ENCODE measurements around the gene SNCB. TPM values are rescaled to one million over a fixed set of nuclear protein-coding genes. Genes with fewer than 3 reads are reported as not detected.

Gene SNCB
- total RNA-seq, 1 donor from 2014 or later, result 0.07 TPM

DNA sequence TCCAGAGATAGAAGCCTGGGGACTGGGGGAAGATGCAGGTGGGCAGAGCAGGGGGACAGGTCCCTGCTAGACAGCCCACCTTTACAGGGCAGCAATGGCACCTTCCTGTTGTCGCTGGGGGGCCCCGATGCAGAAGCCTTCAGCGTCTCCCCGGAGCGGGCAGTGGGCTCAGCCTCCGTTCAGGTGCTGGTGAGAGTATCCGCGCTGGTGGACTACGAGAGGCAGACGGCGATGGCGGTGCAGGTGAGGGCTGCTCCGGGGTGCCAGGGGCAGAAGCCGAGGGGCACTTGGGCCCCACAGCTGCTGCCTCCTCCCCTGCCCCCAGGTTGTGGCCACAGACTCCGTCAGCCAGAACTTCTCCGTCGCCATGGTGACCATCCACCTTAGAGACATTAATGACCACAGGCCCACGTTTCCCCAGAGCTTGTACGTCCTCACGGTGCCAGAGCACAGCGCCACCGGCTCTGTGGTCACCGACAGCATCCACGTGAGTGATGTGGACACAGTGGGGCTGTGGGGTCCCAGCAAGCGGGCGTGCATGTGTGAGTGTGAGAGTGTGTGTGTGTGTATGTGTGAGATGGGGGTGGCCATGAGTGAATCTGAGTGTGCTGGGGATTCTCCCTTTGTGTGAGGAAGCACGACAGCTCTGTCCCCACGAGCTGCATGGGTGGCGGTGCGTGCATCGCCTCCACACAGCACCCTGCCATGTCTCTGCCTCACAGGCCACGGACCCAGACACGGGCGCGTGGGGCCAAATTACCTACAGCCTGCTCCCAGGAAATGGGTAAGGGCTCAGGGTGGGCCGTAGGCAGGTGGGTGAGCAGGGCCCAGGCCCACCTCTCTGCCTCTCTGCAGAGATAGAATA, 52.8 kb downstream of the SNCB start:
- no peak for DNase-seq (ENCODE audit: low read depth, low spot score)

DNA sequence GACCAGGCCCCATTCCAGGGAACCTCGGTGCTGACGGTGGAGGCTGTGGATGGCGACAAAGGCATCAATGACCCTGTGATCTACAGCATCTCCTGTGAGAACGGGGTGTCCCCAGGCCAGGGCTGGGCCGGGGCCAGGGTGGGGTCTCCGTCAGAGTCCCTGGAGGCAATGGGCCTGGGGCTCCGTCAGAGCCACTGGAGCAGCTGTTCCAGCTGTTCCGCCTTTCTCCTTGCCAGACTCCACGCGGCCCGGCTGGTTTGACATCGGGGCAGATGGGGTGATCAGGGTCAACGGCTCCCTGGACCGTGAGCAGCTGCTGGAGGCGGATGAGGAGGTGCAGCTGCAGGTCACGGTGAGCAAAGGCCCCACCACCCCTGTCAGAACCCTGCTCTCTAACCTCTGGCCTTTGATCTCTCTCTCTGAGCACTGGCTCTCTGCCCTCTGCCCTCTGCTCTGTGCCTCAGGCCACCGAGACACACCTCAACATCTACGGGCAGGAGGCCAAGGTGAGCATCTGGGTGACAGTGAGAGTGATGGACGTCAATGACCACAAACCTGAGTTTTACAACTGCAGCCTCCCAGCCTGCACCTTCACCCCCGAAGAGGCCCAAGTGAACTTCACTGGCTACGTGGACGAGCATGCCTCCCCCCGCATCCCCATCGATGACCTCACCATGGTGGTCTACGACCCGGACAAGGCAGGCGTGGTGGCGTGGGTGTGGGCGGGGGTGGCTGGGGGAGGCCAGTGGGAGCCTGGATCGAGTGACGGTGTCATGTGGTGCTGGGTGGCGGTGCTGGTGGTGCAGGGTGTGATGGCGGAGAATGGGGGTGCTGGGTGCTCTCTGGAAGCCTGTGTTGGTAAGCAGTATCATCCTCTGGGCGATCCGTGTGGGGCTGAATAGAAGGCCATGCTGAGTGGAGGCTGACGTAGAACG, 54.6 kb downstream of the SNCB start:
- DNase-seq (ENCODE audit: low read depth, low spot score), result no peak

DNA sequence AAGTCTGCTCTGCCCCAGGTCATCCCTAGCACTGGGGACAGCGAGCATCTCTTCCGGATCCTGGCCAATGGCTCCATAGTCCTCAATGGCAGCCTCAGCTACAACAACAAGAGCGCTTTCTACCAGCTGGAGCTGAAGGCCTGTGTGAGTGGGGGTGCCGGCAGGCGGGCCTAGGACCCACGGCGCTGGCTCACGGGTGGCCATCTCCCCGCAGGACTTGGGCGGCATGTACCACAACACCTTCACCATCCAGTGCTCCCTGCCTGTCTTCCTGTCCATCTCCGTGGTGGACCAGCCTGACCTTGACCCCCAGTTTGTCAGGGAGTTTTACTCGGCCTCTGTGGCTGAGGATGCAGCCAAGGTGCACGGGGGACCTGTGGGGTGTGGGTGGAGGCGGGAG, 55.3 kb downstream of the SNCB start:
- DNase-seq (ENCODE audit: low read depth, low spot score), result no peak

DNA sequence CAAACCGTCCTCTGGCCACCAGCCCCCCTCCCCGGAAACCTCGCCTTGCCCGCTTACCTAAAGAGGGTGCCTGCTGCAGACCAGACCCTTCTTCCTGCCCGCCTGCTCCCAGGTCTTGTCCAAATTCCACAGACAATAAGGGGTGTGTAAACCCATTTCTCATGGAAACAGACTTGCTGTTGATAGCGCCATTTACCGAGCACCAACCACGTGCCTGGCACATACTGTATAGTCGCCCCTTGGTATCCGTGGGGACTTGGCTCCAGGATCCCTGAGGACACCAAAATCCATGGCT, 56.1 kb downstream of the SNCB start:
- no peak for DNase-seq (ENCODE audit: low read depth, low spot score)

DNA sequence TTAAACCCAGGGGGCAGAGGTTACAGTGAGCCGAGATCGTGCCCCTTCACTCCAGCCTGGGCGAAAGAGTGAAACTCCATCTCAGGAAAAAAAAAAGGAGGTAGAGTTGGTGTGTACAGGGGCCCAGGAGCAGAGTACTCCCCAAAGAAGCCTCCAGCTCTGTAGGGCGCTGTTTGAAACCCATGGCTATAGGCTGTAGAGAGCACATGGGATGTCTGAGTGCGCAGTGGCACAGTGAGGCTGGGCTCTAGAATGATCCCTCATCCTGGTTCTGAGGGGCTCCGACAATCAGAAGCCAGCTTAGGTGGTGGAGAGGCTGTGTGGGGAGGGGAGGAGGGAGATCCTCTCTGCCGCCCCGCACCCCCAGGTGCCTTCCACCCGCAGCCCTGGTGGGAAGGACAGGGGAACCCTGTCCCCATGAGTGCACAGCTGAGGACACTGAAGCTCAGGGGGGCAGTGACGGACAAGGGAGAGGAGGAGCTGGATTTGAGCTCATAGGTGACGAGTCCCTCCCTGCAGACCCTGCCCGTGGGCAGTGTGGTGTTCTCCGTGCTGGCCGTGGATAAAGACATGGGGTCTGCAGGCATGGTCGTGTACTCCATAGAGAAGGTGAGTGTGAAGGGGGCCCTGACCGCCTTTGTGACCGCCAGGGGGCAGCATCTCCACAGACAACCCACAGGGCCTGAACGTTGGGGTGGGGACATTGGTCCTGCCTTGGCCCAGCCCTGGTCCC, 56.6 kb downstream of the SNCB start:
- DNase-seq (ENCODE audit: low read depth, low spot score), result no peak

Other genes starting within 250 kb of the SNCB start
- gene NOP16, start 241.9 kb downstream of the SNCB start, total RNA-seq, result 21.7 and 29.3 TPM in 2 replicates
- 42.7 and 43.5 TPM in 2 replicates for gene HIGD2A, start 241.8 kb downstream of the SNCB start, total RNA-seq
- gene CLTB, start 214.0 kb downstream of the SNCB start, total RNA-seq, result 135 and 136 TPM in 2 replicates
- gene FAF2, start 182.1 kb downstream of the SNCB start, total RNA-seq, result 37.9 and 47.1 TPM in 2 replicates
- gene RNF44, start 93.1 kb downstream of the SNCB start, total RNA-seq, result 3.2 and 3.5 TPM in 2 replicates
- not detected in 2 replicates for gene CDHR2, start 81.2 kb downstream of the SNCB start, total RNA-seq
- gene GPRIN1, start 20.4 kb downstream of the SNCB start, total RNA-seq, result 6.0 and 7.5 TPM in 2 replicates
- gene EIF4E1B, start 141 bp upstream of the SNCB start, total RNA-seq, result not detected in 2 replicates
- 51.3 and 53.8 TPM in 2 replicates for gene TSPAN17, start 16.9 kb upstream of the SNCB start, total RNA-seq
- 0.42 and 1.6 TPM in 2 replicates for gene UNC5A, start 180.0 kb upstream of the SNCB start, total RNA-seq